Measurements from ENCODE around the gene BRSK2. TPM values are rescaled to one million over a fixed set of nuclear protein-coding genes. Genes with fewer than 3 reads are reported as not detected.

The BRSK2 gene
- polyA plus RNA-seq, 4 donors = 0.27 to 7.9 (median 3.3) TPM; not detected in 1

GRCh38 chr11:1392561-1392960 lies 2.8 kb downstream of the BRSK2 start:
- H3K27me3 ChIP-seq (ENCODE audit: control insufficient read depth in 3 of 3, insufficient read depth in 3 of 3, low read length in 3 of 3) = peaks cover 11 to 35% (median 17%) of the 10 kb centered on the region in 3 donors

GRCh38 chr11:1393038-1393710 lies 3.4 kb downstream of the BRSK2 start:
- Histone ChIP-seq H3K27ac (ENCODE audit: low read depth in 1 of 3, low read length in 2 of 3) (no peak overlapping the region), H3K4me3 (ENCODE audit: low read depth in 1 of 3, low read length in 3 of 3) (no peak overlapping the region), H3K27me3 (ENCODE audit: control insufficient read depth in 3 of 3, insufficient read depth in 3 of 3, low read length in 3 of 3) (peaks cover 11 to 29% (median 17%) of the 10 kb centered on the region in 3 donors), H3K36me3 (ENCODE audit: control insufficient read depth in 3 of 3, insufficient read depth in 2 of 3, low read depth in 1 of 3, low read length in 3 of 3) (no peaks in the 10 kb centered on the region), H3K4me1 (ENCODE audit: control insufficient read depth in 3 of 3, insufficient read depth in 2 of 3, low read depth in 1 of 3, low read length in 2 of 3) (peaks cover 0 to 5% (median 0%) of the 10 kb centered on the region in 3 donors), H3K9me3 (ENCODE audit: control insufficient read depth in 2 of 2, insufficient read depth in 1 of 2, low read depth in 1 of 2, low read length in 1 of 2) (peaks cover 0 to 4% of the 10 kb centered on the region in 2 donors)
- no peak for DNase-seq
- 80 to 89% (median 84%) methylated on average over 18 to 19 of the region's 19 CpGs for WGBS, 3 donors
- no peak for FAIRE-seq

More at GRCh38 chr11:1392561-1392960, 2.8 kb downstream of the BRSK2 start:
- Histone ChIP-seq H3K36me3 (ENCODE audit: control insufficient read depth in 3 of 3, insufficient read depth in 2 of 3, low read depth in 1 of 3, low read length in 3 of 3) (no peaks in the 10 kb centered on the region), H3K4me3 (ENCODE audit: low read depth in 1 of 3, low read length in 3 of 3) (no peak overlapping the region), H3K9me3 (ENCODE audit: control insufficient read depth in 2 of 2, insufficient read depth in 1 of 2, low read depth in 1 of 2, low read length in 1 of 2) (peaks cover 0 to 4% of the 10 kb centered on the region in 2 donors), H3K27ac (ENCODE audit: low read depth in 1 of 3, low read length in 2 of 3) (no peak overlapping the region), H3K4me1 (ENCODE audit: control insufficient read depth in 3 of 3, insufficient read depth in 2 of 3, low read depth in 1 of 3, low read length in 2 of 3) (peaks cover 0 to 5% (median 0%) of the 10 kb centered on the region in 3 donors)
- no peak for FAIRE-seq
- 82 to 86% (median 85%) methylated on average over 19 to 21 of the region's 21 CpGs for WGBS, 3 donors
- no peak for DNase-seq

- no peaks in the 10 kb centered on the region for H3K36me3 ChIP-seq (ENCODE audit: control insufficient read depth in 3 of 3, insufficient read depth in 2 of 3, low read depth in 1 of 3, low read length in 3 of 3)
- FAIRE-seq (no peak), DNase-seq (no peak)
- no peak overlapping the region for H3K4me3 ChIP-seq (ENCODE audit: low read depth in 1 of 3, low read length in 3 of 3)
- no peak overlapping the region for H3K27ac ChIP-seq (ENCODE audit: low read depth in 1 of 3, low read length in 2 of 3)
- 89 to 91% (median 90%) methylated on average over 29 of the region's 29 CpGs for WGBS, 3 donors
- H3K27me3 ChIP-seq (ENCODE audit: control insufficient read depth in 3 of 3, insufficient read depth in 3 of 3, low read length in 3 of 3) = peaks cover 11 to 18% (median 17%) of the 10 kb centered on the region in 3 donors
- no peaks in the 10 kb centered on the region for H3K9me3 ChIP-seq (ENCODE audit: control insufficient read depth in 2 of 2, insufficient read depth in 1 of 2, low read depth in 1 of 2, low read length in 1 of 2)
- no peaks in the 10 kb centered on the region for H3K4me1 ChIP-seq (ENCODE audit: control insufficient read depth in 3 of 3, insufficient read depth in 2 of 3, low read depth in 1 of 3, low read length in 2 of 3)
These were observed 5.4 kb downstream of the BRSK2 start for GRCh38 chr11:1394936-1395772.

- DNase-seq (no peak), FAIRE-seq (no peak)
- H3K4me1 ChIP-seq (ENCODE audit: control insufficient read depth in 3 of 3, insufficient read depth in 2 of 3, low read depth in 1 of 3, low read length in 2 of 3) = no peaks in the 10 kb centered on the region
- peaks cover 8 to 16% (median 15%) of the 10 kb centered on the region in 3 donors for H3K27me3 ChIP-seq (ENCODE audit: control insufficient read depth in 3 of 3, insufficient read depth in 3 of 3, low read length in 3 of 3)
- no peak overlapping the region for H3K4me3 ChIP-seq (ENCODE audit: low read depth in 1 of 3, low read length in 3 of 3)
- H3K9me3 ChIP-seq (ENCODE audit: control insufficient read depth in 2 of 2, insufficient read depth in 1 of 2, low read depth in 1 of 2, low read length in 1 of 2) = no peaks in the 10 kb centered on the region
- H3K36me3 ChIP-seq (ENCODE audit: control insufficient read depth in 3 of 3, insufficient read depth in 2 of 3, low read depth in 1 of 3, low read length in 3 of 3) = no peaks in the 10 kb centered on the region
- WGBS, 3 donors = 72 to 75% (median 72%) methylated on average over 16 to 19 of the region's 19 CpGs
- no peak overlapping the region for H3K27ac ChIP-seq (ENCODE audit: low read depth in 1 of 3, low read length in 2 of 3)
These were observed 6.1 kb downstream of the BRSK2 start for GRCh38 chr11:1395773-1396374.

GRCh38 chr11:1396375-1396841 lies 6.7 kb downstream of the BRSK2 start:
- Histone ChIP-seq H3K9me3 (ENCODE audit: control insufficient read depth in 2 of 2, insufficient read depth in 1 of 2, low read depth in 1 of 2, low read length in 1 of 2) (no peaks in the 10 kb centered on the region), H3K27me3 (ENCODE audit: control insufficient read depth in 3 of 3, insufficient read depth in 3 of 3, low read length in 3 of 3) (peaks cover 8 to 15% (median 10%) of the 10 kb centered on the region in 3 donors), H3K4me3 (ENCODE audit: low read depth in 1 of 3, low read length in 3 of 3) (no peak overlapping the region), H3K36me3 (ENCODE audit: control insufficient read depth in 3 of 3, insufficient read depth in 2 of 3, low read depth in 1 of 3, low read length in 3 of 3) (no peaks in the 10 kb centered on the region), H3K27ac (ENCODE audit: low read depth in 1 of 3, low read length in 2 of 3) (no peak overlapping the region), H3K4me1 (ENCODE audit: control insufficient read depth in 3 of 3, insufficient read depth in 2 of 3, low read depth in 1 of 3, low read length in 2 of 3) (no peaks in the 10 kb centered on the region)
- 87 to 91% (median 90%) methylated on average over 15 to 20 of the region's 20 CpGs for WGBS, 3 donors
- no peak for FAIRE-seq
- no peak for DNase-seq

GRCh38 chr11:1397146-1397861 lies 7.6 kb downstream of the BRSK2 start:
- 76 to 78% (median 77%) methylated on average over 19 of the region's 19 CpGs for WGBS, 3 donors
- Histone ChIP-seq H3K4me1 (ENCODE audit: control insufficient read depth in 3 of 3, insufficient read depth in 2 of 3, low read depth in 1 of 3, low read length in 2 of 3) (no peaks in the 10 kb centered on the region), H3K27ac (ENCODE audit: low read depth in 1 of 3, low read length in 2 of 3) (no peak overlapping the region), H3K4me3 (ENCODE audit: low read depth in 1 of 3, low read length in 3 of 3) (no peak overlapping the region), H3K9me3 (ENCODE audit: control insufficient read depth in 2 of 2, insufficient read depth in 1 of 2, low read depth in 1 of 2, low read length in 1 of 2) (no peaks in the 10 kb centered on the region), H3K27me3 (ENCODE audit: control insufficient read depth in 3 of 3, insufficient read depth in 3 of 3, low read length in 3 of 3) (peaks cover 3 to 8% (median 5%) of the 10 kb centered on the region in 3 donors), H3K36me3 (ENCODE audit: control insufficient read depth in 3 of 3, insufficient read depth in 2 of 3, low read depth in 1 of 3, low read length in 3 of 3) (no peaks in the 10 kb centered on the region)
- DNase-seq (no peak), FAIRE-seq (no peak)

- Histone ChIP-seq H3K4me3 (ENCODE audit: low read depth in 1 of 3, low read length in 3 of 3) (no peak overlapping the region), H3K27ac (ENCODE audit: low read depth in 1 of 3, low read length in 2 of 3) (no peak overlapping the region), H3K27me3 (ENCODE audit: control insufficient read depth in 3 of 3, insufficient read depth in 3 of 3, low read length in 3 of 3) (peaks cover 0 to 8% (median 3%) of the 10 kb centered on the region in 3 donors), H3K36me3 (ENCODE audit: control insufficient read depth in 3 of 3, insufficient read depth in 2 of 3, low read depth in 1 of 3, low read length in 3 of 3) (no peaks in the 10 kb centered on the region), H3K4me1 (ENCODE audit: control insufficient read depth in 3 of 3, insufficient read depth in 2 of 3, low read depth in 1 of 3, low read length in 2 of 3) (no peaks in the 10 kb centered on the region), H3K9me3 (ENCODE audit: control insufficient read depth in 2 of 2, insufficient read depth in 1 of 2, low read depth in 1 of 2, low read length in 1 of 2) (no peaks in the 10 kb centered on the region)
- no peak for DNase-seq
- FAIRE-seq = no peak
- WGBS, 3 donors = 61 to 72% (median 71%) methylated on average over 20 to 22 of the region's 22 CpGs
These were observed 8.3 kb downstream of the BRSK2 start for GRCh38 chr11:1397862-1398527.

Measured in small intestine (tissue), 7 donors.